GM06990 (cell line): ENCODE data around the gene GTF2H2C.
"Not testable (repeated sequence)": the region's sequence is repeated elsewhere in the genome, so short reads cannot be mapped to it uniquely, and the experiment has no call there.

Source experiments
- DNase-seq: peaks from one replicate; pipeline ENCODE4 v3.0.0-alpha.2; 2011; ENCODE audit not compliant: insufficient read length; ENCODE audit errors: extremely low read depth
- H3K27me3 ChIP-seq: replicated peaks from 2 replicates; pipeline ENCODE4 v1.6.0; 2011; ENCODE audit warnings: low read length; ENCODE audit not compliant: control insufficient read depth, insufficient read depth
- H3K36me3 ChIP-seq: 2 replicates; pipeline ENCODE4 v1.5.1; 2011; ENCODE audit warnings: low read length; ENCODE audit not compliant: control insufficient read depth, insufficient read depth
- H3K4me3 ChIP-seq: replicated peaks from 2 replicates; pipeline ENCODE4 v1.5.1; 2011; ENCODE audit warnings: low read depth, mild to moderate bottlenecking, control low read depth, low read length

GTF2H2C gene

GRCh38 chr5:69568072-69568471 is 8.1 kb downstream of the GTF2H2C start:
- not testable (repeated sequence) for H3K4me3 ChIP-seq, H3K36me3 ChIP-seq, DNase-seq, H3K27me3 ChIP-seq

DNA sequence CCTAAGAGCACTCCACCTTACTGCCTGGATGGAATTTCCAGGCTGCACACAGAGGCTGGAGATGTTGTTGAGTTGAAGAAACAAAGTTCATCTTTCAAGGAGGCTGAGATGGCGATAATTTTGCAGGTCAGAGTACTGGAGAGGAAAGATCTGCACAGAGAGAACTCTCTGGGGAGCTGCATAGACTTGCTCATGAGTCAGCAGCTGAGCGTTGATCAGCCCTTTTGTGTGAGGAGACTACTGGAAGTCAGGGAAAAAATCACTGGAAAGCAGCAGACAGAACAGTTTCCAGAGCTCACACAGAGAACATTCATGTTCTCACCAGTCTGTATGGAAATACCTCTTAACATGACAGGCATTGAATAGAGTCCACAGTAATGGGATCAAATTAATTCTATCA is 23.4 kb downstream of the GTF2H2C start:
- not testable (repeated sequence) for H3K27me3 ChIP-seq

DNA sequence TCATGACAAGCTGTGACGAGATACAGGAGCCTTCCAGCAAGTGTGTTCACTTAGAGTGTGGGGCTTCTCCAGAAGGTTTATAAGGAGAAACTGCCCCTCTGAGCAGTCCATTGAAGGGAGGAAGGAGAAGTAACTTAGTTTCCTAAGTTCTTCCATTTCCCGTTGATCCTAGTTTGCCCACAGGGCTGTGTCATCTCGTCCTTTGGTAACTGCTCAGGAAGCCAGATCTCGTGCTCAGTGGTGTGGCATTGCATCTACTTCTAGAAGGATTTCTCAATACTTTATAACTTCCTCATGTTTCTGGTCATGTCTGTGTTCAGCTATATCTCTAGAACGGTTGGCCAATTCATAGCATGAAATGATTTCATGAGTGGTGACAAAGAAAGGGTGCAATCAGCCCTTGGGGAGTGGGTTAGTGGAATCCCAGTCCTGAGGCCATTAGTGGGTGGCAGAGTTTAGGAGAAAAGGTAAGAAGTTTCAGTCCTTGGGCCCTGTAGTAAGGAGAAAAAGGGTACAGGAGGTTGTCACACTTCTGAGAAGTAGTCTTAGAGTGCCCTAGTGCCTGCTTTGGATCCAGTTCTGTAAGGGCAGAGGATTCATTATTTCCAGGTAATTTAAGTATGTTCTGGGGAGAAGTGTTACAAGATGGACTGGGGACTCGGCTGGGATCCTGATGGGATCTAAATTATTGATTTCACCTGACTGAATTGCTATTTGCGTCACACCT is 36.3 kb downstream of the GTF2H2C start:
- not testable (repeated sequence) for H3K4me3 ChIP-seq, H3K27me3 ChIP-seq, DNase-seq, H3K36me3 ChIP-seq

More for the DNA sequence above, 23.4 kb downstream of the GTF2H2C start:
- H3K36me3 ChIP-seq, H3K4me3 ChIP-seq, DNase-seq: not testable (repeated sequence)

- not testable (repeated sequence) for DNase-seq, H3K36me3 ChIP-seq, H3K4me3 ChIP-seq, H3K27me3 ChIP-seq
Observed at GRCh38 chr5:69601947-69602346, 42.0 kb downstream of the GTF2H2C start.

DNA sequence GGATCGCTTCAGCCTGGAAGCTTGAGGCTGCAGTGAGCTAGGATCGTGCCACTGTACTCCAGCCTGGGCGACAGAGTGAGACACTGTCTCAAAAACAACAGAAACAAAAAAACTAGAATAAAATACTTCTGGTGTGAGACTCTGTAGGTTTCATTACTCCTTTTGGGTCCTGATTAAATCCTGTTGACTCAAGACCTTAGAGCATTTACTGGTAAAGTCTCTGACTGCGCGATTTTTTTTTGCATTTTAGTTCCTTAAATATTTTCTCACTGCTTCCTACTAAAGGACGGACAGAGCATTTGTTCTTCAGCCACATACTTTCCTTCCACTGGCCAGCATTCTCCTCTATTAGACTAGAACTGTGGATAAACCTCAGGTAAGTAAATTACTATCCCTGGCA is 46.8 kb downstream of the GTF2H2C start:
- not testable (repeated sequence) for H3K4me3 ChIP-seq, H3K27me3 ChIP-seq, DNase-seq, H3K36me3 ChIP-seq

- DNase-seq, H3K27me3 ChIP-seq, H3K4me3 ChIP-seq, H3K36me3 ChIP-seq: not testable (repeated sequence)
Observed at GRCh38 chr5:69607750-69608149, 47.8 kb downstream of the GTF2H2C start.

GRCh38 chr5:69608861-69609496 is 49.0 kb downstream of the GTF2H2C start:
- not testable (repeated sequence) for DNase-seq, H3K4me3 ChIP-seq, H3K27me3 ChIP-seq, H3K36me3 ChIP-seq

GRCh38 chr5:69614843-69615242 is 54.9 kb downstream of the GTF2H2C start:
- not testable (repeated sequence) for H3K36me3 ChIP-seq, H3K4me3 ChIP-seq, DNase-seq, H3K27me3 ChIP-seq

GRCh38 chr5:69631879-69632278 is 71.9 kb downstream of the GTF2H2C start:
- H3K27me3 ChIP-seq, H3K36me3 ChIP-seq, H3K4me3 ChIP-seq, DNase-seq: not testable (repeated sequence)
